Choroid plexus epithelial cell (primary cell): ENCODE data around the gene CRTC3.

ENCODE experiments used
- DNase-seq: peaks from one replicate; pipeline ENCODE4 v3.0.0-alpha.2; 2010; ENCODE audit warnings: low read depth
- H3K4me3 ChIP-seq: 2 replicates; pipeline ENCODE4 v1.5.1; 2011; ENCODE audit warnings: low read depth, mild to moderate bottlenecking, control low read depth, low read length, moderate library complexity
- TF ChIP-seq, protein P1 (sequence below): conservative IDR thresholded peaks from 2 replicates; pipeline ENCODE4 v1.5.1; 2011; ENCODE audit warnings: low read depth, mild to moderate bottlenecking, control low read depth, inconsistent platforms, low read length, moderate library complexity

Gene CRTC3

DNA sequence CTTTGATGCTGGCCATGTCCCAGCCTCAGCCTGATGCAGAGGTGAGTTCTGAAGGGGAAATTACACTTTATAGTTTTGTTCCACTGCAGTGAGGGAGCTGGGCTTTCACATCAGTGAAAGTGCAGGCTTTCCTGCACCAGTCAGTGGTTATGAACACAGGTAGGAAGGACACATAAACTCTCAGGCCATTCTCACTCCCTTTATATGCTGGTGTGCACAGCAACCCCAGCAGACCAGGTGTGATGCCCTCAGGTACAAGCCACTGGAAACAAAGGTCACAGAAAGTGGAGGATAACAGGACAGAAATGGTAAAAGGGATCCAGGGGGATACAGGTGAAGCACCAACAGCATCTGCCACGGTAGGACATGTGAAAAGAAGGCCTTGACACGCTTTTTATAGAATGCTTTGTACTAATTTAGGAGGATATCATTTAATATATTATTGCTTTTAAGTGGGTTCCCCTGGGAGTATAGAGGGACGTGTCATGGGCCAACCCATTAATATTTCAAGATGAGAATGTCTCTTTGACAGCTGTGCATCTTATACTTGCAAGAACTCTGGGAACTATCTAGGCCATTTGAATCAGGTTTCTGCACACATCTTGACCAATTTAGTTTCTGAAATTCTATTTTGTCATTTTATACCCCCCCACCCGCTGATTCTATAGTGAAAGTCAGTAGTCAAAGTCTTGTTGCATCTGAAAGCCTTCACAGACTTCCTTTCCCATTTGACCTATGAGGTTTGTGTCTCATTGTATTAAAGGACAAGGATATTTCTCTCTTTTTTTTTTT is 162.5 kb downstream of the CRTC3 start:
- no peak for DNase-seq
- H3K4me3 ChIP-seq: no peak overlapping the region
- TF ChIP-seq, protein P1, sequence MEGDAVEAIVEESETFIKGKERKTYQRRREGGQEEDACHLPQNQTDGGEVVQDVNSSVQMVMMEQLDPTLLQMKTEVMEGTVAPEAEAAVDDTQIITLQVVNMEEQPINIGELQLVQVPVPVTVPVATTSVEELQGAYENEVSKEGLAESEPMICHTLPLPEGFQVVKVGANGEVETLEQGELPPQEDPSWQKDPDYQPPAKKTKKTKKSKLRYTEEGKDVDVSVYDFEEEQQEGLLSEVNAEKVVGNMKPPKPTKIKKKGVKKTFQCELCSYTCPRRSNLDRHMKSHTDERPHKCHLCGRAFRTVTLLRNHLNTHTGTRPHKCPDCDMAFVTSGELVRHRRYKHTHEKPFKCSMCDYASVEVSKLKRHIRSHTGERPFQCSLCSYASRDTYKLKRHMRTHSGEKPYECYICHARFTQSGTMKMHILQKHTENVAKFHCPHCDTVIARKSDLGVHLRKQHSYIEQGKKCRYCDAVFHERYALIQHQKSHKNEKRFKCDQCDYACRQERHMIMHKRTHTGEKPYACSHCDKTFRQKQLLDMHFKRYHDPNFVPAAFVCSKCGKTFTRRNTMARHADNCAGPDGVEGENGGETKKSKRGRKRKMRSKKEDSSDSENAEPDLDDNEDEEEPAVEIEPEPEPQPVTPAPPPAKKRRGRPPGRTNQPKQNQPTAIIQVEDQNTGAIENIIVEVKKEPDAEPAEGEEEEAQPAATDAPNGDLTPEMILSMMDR: no peak
